HG03097 (cell line): ENCODE results near the gene IQCH.
"Not testable (repeated sequence)": the region's sequence is repeated elsewhere in the genome, so short reads cannot be mapped to it uniquely, and the experiment has no call there.

Source experiments
- ATAC-seq: cut with Tn5 transposase; IDR thresholded peaks from one replicate; pipeline ENCODE4 v1.9.1; 2021; ENCODE audit not compliant: unreplicated experiment, low FRiP score

IQCH gene

DNA sequence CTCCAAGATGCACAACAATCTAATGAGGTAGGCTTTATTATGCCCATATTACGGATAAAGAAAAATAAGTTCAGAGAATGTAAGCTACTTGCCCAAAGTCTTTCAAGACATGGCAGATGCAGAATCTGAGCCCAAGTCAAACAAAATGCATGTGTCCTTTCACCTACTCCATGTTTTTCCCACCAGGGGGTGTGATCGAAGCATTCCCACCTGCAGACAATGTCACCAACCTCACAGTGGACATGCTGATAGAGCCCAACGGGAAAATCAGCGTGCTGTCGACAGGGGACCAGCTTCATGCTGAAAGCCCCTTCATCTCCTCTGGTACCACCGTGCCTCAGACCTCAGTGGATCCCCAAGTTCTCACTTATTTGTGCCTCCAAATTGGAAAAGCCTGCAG lies 166.5 kb downstream of the IQCH start:
- ATAC-seq, result no peak

DNA sequence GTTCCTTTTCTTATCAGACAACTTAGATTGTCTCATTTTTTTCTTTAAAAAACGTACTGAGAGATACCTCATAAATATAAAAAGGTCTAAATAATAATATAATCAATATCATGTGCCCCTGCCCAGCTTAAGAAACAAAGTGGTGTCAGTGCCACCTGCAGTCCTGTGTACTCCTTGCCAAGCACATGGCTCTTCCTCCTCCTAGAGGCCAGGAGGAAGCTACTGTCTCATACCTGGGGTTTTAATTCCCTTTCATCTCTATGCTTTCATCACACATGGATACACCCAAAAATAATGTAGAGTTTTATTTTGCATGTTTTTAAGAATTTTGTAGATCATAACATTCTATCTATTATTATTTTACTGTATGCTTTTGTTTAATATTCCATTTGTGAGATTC lies 167.7 kb downstream of the IQCH start:
- no peak for ATAC-seq

DNA sequence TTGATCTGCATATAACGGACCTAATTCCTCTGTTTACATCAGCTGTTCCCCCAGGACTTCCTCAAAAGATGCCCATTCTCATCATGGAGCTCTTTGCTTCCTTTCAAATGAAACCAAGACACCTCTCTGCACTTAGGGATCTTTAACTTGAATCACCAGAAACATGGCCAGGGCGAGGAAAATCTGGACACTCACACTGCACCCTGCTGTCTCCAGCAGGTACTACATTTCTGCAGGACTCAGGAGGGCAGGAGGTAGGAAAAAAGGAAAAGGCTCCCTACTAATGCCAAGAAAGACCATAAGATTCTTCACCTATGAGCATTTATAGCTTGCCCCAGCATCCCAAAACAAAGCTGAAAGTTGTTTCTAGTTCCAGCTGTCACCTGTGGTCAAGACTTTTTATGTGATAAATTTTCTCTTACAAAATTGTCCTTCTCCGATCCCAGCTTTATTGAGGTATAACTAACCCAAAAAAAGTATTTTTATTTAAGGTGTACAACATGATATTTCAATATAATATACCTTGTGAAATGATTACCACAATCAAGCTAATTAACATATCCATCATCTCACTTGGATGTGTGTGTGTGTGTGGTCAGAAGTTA lies 179.0 kb downstream of the IQCH start:
- ATAC-seq, result no peak

DNA sequence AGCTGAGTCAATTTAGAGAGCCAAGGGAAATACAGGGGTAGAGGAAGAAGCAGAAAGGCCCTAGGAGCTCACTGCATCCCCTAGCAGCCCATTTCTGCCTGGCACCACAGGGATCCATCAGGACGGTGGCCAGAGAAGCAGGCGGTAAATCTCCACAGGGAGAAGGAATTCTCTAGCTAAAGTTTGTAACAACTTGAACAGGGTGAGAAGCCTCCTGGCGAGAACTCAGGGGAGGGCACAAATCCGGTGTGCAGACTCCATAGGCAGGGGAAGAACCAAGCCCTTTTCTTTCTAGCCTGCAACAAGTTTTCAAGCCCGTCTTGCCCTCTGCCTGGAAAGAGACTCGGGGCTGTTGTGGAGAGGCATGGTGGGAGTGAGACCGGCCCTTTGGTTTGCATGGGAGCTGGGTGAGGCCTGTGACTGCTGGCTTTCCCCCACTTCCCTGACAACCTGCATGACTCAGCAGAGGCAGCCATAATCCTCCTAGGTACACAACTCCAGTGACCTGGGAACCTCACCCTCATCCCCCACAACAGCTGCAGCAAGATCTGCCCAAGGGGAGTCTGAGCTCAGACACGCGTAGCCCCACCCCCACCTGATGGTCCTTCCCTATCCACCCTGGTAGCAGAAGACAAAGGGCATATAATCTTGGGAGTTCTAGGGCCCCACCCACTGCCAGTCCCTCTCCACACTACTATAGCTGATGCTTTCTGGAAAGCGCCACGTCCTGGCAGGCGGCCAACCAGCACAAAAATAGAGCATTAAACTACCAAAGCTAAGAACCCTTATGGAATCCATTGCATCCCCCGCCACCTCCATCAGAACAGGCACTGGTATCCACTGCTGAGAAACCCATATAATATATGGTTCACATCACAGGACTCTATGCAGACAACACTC lies 182.0 kb downstream of the IQCH start:
- ATAC-seq, result not testable (repeated sequence)

DNA sequence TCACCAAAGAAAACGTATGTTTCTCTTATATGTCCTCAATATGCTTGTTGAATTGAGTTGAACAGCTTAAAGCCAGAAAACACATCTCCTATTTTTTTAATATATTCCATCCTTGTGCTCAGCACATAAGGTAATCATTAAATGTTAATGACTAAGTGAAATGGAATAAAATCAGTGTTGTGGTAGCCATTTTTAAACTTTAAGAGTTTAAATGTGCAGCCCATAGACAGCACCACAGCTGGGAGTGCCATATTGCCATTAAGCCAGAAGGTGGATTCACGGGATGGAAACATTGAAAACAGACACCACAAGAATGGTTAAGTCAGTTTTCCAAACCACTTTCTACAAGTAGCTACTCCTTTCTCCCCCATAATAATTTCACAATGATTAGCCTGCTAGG lies 189.5 kb downstream of the IQCH start:
- ATAC-seq, result no peak

DNA sequence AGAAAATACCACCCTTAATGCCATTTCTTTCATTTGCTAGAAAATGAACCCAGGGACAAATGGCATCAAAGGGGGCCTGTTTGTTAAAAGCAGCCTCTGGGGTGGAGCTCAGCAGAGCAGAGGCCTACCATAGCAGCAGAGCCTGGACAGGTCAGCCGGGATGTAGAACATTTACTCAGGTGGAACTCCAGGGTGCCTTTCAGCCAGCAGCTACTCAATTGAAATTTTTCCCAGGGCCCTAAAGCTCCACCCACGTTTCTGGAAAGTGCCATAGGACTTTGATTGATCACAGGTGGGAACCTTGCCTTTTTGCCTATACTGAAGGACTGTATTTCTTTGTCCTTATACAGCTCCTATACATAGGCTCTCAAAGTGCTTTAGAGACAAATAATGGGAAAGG lies 191.9 kb downstream of the IQCH start:
- no peak for ATAC-seq

DNA sequence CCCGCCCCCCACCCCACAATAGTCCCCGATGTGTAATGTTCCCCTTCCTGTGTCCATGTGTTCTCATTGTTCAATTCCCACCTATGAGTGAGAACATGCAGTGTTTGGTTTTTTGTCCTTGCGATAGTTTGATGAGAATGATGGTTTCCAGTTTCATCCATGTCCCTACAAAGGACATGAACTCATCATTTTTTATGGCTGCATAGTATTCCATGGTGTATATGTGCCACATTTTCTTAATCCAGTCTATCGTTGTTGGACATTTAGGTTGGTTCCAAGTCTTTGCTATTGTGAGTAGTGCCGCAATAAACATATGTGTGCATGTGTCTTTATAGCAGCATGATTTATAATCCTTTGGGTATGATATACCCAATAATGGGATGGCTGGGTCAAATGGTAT lies 193.8 kb downstream of the IQCH start:
- not testable (repeated sequence) for ATAC-seq

DNA sequence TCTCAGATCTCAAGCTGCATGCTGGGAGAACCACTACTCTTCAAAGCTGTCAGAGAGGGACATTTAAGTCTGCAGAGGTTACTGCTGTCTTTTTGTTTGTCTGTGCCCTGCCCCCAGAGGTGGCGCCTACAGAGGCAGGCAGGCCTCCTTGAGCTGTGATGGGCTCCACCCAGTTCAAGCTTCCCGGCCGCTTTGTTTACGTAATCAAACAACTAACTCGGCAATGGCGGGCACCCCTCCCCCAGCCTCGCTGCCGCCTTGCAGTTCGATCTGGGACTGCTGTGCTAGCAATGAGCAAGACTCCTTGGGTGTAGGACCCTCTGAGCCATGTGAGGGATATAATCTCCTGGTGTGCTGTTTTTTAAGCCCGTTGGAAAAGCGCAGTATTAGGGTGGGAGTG lies 199.1 kb downstream of the IQCH start:
- ATAC-seq, result not testable (repeated sequence)

DNA sequence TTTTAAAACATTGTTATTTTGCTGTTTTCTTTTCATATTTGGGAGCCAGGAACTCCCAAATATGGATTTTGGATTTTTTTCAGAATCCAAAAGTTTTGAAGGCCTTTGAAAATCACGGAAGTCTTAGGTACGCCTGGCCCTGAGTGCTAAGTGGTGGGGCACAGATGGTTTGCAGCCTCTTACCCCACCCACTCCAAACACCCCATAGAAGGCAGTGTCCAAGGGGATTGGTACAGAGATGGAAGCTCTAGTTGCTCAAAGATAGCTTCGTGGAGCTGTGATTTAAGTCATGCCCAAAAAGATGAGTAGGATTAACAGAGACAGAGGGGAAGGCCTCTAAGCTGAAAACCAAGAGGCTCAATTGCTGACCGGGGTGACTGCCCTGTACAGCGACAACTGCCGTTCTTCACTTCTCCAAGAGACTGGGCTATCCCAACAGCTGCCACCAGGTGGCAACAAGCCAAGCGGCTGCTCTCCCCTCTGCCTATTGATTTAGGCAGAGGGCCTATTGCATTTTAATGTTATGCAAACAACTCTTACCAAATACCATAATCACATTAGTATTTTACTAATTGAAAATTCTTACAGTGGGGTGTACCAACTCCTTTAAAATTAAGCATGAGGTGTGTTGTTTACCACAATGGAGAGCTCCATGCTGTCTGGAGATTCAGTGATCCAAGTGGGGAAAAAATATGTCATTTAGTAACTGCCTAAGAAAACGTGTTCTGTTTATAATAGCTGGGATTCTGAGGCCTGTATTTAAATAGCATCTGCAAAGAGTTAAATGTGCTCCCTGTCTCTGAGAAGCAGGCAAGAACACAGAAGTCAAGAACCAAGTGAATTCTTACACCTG lies 202.3 kb downstream of the IQCH start:
- no peak for ATAC-seq

DNA sequence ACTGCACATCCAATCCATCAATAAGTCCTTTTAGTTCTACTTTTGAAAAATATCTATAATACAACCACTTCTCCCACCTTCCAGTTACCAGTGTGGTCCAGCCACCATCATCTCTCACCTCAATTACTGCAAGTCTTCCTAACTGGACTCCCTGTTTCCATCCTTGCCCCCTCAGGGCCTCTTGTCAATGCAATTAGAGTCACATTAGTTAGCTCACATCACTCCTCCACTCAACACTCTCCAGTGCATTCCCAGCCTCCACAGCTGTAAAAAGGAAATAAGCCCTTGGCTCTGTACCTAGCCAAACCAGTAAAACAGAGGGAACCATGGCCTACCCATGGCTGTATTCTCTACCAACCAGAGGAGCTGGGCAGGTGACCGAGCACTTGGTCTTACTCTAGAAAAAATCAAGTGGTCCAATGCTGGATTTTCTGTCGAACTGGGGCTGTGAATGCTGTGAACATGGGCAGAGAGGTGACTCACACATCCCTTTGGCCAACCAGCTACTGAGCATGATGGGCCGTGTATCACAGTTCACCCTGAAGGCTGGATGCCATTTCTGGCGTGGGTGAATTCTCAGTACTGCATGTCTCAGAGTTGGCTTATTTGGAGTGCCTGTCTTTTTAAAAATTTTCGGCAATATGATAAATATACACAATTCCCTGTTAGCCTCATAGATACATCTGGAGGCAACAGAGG lies 203.9 kb downstream of the IQCH start:
- ATAC-seq, result no peak

DNA sequence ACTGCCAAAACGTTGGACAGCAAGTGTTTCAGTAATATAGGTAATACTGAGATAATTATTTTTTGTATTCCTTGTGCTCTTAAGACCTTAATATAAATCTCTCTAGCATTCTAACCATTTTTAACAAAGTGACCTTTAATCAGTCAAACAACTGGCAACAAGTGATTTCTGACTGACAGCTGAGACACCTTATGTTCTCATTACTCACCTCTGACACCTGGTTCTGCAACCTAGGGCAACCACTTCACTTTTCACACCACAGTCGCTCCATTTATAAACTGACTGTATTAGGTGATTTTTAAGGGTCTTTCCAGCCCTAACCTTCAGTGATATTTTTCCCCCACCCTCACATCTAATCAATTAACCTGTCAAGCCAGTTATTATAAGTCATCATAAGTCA lies 205.9 kb downstream of the IQCH start:
- no peak for ATAC-seq

DNA sequence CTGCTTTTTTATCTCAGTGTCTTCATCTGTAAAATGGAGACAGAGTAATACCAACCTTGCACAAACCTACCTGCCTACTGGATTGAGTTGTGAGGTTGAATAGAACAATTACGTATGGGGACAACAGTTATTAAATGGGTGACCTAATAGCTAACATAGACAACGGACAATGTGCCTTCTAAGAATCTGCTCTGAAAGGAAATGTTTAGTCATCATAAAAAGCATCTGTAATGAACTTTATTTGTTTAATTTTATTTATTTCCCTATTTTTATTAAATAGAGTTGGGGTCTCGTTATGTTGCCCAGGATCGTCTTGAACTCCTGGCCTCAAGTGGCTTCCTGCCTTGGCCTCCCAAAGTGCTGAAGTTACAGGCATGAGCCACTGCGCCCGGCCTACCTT lies 207.1 kb downstream of the IQCH start:
- no peak for ATAC-seq

DNA sequence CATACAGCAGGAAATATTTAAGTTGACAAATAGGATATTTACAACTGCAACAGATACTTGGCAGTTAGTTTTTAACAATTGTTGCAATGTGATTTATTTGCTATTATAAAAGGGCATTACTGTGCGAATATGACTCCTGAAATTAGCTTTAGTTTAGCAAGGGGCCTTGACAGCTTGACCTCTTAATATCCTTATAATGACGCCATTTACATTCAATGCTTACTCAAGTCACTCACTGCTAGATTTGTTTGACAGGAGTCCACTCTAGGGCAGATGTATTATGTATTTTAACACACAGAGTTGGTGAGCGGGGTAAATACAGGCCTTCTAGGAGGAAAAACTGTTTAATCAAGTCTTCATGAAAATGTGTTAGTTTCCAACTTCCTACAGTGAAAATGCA lies 208.3 kb downstream of the IQCH start:
- ATAC-seq, result no peak

DNA sequence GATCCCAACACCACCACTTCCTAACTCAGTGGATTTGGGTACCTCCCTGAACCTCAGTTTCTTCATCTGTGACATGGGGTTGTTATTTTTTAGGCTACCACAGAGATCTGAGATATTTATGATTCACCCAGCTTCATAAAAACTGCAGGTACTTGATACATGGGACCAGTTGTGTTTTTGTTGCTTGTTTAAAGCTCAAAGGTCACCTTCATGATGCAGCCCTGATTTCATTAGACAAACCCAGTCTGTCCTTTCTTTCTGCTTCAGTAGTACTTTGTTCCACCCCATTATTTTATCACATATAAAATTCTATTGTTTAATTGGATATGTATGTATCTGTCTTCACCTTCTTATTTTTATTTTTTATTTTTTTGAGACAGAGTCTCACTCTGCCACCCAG lies 208.9 kb downstream of the IQCH start:
- no peak for ATAC-seq

DNA sequence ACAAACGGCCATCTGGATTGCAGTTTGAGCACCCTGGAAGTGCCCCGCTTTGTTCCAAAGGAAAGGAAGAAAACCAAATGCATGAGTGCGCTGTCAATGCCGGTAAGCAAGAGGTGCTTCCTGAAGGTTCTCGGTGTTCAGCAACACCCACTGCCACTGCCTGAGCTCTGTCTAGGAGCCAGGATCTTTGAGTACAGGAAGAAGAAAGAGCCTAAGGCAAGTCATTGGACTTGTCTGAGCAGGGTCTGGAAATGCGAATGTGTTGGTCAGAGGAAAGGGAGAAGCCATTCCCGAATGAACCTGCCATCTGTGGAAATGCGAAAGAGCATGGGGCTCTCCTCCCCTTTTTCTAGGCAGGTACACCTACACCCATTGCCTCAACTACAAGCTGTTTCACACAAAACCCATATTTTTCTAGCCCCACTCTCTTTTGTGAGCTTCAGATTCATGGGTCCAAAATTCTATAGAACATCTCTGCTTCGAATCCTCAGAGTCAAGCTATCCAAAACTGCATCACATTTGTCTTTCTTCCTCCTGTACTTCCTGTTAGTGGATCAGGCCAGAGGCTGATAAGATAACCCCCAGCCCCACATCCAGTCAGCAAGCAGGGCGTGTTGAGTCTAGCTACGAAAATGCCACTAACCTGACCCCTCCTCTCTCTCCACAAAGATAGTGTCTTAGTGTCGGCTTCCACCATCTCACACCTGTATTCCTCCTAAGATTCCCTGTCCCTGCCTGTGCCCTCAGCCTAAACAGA lies 210.8 kb downstream of the IQCH start:
- ATAC-seq, result no peak

DNA sequence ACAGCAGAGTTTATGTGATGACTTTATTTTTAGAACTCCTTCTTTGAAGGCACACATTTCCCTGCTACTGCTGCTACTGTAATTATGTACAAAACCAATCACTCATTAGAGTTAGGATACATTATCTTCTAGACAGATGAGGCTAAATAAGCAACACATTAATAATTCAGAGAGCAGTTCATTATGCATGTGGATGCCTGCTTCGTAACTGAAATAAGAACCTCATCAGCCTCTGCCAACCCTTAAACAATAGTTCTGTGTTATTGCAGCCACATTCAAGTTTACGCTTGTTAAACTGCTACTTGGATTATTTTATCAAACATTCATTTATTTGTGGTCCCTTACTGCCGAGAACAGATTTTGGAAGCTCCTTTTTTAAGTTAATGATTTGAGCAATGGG lies 213.8 kb downstream of the IQCH start:
- ATAC-seq, result no peak

DNA sequence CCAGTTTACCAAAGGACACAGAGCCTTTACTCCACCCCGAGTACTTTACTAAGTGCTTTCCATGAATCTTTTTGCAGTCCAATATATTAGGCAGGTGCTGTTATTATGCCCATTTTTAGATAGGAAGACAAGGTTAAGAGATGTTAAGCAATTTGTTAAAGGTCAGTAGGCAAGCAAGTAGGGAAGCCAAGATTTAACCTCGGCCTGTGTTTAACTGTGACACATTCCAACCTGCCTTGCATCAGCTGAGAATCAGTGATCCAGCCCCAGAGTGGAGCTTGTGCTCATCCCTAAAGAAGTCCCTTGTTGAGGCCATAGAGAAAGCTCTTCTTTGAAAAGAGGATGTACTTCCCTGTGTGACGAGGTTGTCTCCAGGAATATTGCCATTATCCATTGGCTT lies 215.1 kb downstream of the IQCH start:
- ATAC-seq, result no peak

DNA sequence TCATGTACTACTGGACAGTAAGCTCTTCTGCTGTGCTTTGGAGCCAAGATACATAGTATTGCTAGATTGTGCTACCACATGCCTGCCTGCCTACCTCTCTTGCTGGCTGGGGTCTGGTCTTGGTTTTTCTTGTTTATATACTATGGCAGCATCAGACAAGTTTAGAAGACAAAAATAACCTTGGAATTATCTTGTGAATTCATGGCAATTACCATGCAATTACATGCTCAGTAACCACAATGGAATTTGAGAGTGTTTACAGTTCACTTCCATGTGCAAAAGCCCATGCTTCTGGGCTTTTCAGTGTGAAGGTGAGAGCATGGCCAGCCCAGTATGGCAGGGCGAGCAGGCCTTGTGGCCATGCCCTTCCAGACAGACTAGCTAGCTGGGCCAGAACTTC lies 218.4 kb downstream of the IQCH start:
- ATAC-seq, result no peak

DNA sequence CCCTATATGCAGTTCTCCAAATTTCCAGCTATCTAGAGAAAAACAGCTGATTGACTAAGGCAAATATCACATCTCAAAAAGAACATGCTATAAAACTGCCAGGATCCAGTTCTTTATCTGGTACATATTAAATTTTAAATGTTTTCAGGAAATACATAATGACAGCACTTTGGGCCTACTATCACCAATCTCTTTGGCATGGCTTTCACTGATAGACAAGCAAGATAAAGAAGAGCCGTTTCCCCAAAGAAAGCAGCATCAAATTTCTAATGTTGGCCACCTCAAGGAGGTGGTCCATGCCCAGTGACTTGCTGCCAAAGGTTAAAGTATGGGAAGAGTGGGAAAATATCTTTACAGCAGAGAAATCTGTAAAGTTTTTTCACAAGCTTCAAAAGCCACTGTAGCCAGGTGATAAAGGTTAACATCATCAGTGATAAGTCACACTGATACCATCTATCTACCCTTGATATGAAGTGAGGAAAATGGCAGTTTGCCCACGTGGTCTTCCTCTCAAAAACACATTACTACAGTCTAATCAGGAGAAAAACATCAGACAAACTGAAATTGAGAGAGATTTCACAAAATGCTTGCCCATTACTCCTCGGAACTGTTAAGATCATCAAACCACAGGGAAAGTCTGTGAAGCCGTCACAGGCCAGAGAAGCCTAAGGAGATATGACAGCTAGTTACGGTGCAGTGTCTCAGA lies 220.0 kb downstream of the IQCH start:
- no peak for ATAC-seq
